Measurements from ENCODE around the gene SENP3.

Gene SENP3

DNA sequence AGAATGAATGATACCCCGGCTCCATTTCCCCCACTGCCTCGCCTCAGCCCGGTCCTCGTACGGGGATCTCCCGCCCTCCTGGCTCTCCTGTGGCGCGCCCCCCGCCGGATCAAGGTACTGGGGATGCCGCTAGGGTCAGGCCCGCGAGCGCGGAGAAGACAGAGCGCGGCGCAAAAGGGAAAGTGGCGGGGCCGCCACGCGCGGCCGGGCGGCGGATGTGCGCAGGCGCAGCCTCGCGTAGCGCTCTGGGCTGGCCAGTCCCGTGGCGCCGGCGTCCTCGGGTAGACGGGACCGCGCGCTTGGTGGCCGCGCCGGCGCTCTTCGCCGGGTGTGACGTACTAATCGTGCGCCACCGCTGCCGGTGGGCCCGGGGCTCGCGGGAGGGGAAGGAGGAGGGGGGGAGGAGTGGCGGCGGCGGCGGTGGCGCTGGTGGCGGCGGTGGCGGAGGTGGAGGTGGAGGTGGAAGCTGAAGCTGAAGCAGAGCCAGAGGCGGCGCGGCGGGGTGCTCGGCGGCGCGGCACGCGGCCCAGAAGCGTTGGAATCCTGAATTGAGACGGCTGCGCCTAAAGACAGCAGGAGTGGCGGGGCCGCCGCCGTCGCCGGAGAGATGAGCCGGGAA, at the start of gene SENP3:
TSS of gene SENP3 (plus strand) at position 331 of the 619 bp plus-strand sequence. CDS start 1,158 bp downstream, outside the sequence.
- peak; percentile 76 for DNase-seq

GRCh38 chr17:7512105-7512504, 49.6 kb upstream of the SENP3 start:
- no peak for DNase-seq

DNA sequence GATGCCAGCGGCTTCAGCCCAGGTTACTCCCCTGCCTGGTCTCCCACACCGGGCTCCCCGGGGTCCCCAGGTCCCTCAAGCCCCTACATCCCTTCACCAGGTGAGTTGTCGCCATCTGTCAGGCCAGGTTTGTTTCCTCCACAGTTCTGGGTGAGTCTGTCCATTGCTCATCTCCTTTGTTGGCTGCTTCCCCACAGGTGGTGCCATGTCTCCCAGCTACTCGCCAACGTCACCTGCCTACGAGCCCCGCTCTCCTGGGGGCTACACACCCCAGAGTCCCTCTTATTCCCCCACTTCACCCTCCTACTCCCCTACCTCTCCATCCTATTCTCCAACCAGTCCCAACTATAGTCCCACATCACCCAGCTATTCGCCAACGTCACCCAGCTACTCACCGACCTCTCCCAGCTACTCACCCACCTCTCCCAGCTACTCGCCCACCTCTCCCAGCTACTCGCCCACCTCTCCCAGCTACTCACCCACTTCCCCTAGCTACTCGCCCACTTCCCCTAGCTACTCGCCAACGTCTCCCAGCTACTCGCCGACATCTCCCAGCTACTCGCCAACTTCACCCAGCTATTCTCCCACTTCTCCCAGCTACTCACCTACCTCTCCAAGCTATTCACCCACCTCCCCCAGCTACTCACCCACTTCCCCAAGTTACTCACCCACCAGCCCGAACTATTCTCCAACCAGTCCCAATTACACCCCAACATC, 48.7 kb upstream of the SENP3 start:
- no peak for DNase-seq

- DNase-seq, result no peak
Observed at GRCh38 chr17:7513850-7514419, 47.8 kb upstream of the SENP3 start.

DNA sequence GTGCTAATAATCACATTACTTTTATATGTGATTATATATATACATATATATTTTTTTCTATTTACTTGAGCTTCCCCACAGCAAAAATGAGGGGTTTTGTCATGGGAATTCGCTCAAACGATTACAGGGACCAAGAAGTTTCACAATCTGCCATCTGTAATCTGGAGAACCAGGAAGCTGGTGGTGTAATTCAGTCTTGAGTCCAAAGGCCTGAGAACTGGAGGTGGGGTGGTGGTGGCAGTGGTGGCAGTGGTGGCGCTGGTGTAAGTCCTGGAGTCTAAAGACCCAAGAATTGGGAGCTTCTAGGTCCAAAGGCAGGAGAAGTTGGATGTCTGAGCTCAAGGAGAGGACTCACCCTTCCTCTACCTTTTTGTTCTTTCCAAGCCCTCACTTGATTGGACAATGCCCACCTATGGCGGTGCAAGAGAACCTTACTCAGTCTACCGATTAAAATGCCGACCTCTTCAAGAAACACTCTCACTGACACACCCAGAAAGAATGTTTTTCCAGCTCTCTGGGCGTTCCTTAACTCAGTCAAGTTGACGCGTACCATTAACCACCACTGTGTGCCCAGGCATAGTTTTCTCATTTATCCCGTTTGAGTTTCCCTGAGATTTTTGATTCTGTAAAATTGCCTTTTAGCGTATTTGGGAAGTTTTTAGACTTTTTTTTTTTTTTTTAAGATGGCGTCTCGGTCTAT, 45.7 kb upstream of the SENP3 start:
- DNase-seq, result no peak

- DNase-seq, result no peak
Observed at GRCh38 chr17:7523033-7523432, 38.7 kb upstream of the SENP3 start.

- no peak for DNase-seq
Observed at GRCh38 chr17:7528842-7529241, 32.9 kb upstream of the SENP3 start.

- DNase-seq, result no peak
Observed at GRCh38 chr17:7530023-7530900, 31.5 kb upstream of the SENP3 start.

GRCh38 chr17:7538050-7538449, 23.7 kb upstream of the SENP3 start:
- no peak for DNase-seq

DNA sequence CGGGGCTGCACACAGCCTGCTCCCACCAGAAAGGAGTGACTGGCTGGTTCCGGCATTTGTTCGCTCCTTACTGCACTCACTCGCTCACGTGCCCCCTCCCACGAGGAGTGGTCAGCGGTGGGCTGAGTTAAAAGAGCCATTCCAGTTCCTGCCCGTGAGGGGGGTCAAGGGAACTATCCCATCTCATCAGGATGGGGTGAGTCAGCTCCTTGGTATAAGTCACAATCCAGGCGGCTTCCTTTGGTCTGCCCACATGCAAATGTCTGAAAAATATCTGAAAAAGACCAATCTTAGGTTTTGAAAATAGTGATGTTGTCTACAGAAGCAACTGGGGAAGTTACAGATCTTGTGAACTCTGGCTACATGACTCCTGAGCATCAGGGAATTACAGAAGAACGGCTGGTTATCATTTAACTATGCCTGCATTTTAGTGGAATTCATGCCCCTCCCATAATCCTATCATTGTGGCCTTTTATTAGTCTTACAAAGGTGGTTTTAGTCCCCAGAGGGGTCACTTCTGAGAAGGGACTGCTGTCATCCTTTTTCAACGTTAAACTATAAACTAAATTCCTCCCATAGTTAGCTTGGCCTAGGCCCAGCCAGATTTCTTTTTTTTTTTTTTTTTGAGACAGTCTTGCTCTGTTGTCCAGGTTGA, 22.7 kb upstream of the SENP3 start:
- no peak for DNase-seq

- no peak for DNase-seq
Observed at GRCh38 chr17:7541074-7541621, 20.6 kb upstream of the SENP3 start.

GRCh38 chr17:7544911-7545310, 16.8 kb upstream of the SENP3 start:
- no peak for DNase-seq

DNA sequence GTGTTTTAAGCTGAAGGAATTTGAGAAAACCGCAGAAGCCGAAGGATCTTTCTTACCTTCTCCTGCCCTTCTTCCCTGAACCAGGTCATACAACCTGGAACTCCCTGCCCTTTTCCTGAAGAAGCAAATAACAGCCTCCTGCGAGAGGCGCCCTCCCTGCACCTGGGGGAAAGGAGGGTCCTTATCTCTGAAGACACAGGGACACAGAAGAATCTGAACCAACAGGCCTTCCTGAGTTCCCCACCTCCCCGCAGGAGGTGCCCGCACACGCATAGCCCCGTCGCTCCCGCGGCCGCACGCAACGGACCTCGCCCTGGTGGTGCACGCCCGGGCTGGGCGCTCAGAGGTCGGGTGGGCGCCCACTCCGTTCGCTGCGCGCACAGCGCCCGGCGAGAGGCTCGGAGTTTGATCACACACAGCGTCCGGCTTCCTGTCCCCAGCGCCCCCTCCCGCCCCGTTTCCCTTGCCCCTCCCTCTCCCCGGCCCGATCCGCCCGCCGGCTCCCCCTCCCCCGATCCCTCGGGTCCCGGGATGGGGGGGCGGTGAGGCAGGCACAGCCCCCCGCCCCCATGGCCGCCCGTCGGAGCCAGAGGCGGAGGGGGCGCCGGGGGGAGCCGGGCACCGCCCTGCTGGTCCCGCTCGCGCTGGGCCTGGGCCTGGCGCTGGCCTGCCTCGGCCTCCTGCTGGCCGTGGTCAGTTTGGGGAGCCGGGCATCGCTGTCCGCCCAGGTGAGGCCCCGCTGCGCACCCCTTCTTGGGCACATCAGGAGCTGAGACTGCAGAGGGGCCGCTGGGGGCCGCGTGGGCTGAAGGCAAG, 12.9 kb upstream of the SENP3 start, which contains the start of gene TNFSF12:
TSS of gene TNFSF12 (plus strand) at position 474 of the 816 bp plus-strand sequence. CDS start at position 570, 96 bp downstream.
- DNase-seq, result no peak

- DNase-seq, result no peak
Observed at GRCh38 chr17:7549401-7550055, 12.2 kb upstream of the SENP3 start.

- DNase-seq, result no peak
Observed at GRCh38 chr17:7550344-7550743, 11.4 kb upstream of the SENP3 start.

DNA sequence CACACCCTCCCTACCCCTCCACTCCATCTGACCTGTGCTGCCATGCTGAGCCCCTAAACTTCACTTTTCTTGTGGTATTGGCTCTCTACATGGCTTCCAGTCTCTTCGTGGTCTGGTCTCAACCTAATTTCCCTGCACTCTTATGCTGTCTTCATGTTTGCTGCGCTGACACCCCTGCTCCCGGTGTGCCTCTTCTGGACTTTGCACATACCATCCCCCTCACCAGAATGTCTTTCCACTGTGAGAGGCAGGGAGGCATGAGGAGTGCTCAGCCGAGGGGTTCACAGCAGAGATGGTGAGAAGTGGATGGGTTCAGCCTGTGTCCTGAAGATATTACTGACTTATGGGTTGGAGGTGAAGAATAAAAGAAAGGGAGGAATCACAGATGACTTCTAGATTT, 10.3 kb upstream of the SENP3 start:
- no peak for DNase-seq

- DNase-seq, result no peak
Observed at GRCh38 chr17:7552621-7553051, 9.1 kb upstream of the SENP3 start.

DNA sequence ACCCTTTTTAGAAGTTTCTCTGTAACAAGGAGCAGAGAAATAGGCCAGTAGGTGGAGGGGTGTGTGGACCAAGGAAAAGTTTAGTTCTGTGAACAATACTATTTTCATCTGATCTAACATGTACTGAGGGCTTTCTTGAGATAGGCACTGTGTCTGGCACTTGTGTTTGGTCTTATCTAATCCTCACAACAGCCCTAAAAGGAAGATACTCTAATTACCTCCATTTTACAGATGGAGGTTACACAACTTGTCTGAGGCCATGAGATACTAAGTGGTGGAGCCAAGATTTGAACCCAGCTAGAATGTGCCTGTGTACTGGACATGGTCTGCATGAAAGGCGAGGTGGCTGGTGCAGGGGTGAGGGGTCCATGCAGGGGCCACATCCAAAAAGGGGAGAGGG, 8.4 kb upstream of the SENP3 start:
- DNase-seq, result no peak

GRCh38 chr17:7555320-7555948, 6.3 kb upstream of the SENP3 start:
- no peak for DNase-seq

DNA sequence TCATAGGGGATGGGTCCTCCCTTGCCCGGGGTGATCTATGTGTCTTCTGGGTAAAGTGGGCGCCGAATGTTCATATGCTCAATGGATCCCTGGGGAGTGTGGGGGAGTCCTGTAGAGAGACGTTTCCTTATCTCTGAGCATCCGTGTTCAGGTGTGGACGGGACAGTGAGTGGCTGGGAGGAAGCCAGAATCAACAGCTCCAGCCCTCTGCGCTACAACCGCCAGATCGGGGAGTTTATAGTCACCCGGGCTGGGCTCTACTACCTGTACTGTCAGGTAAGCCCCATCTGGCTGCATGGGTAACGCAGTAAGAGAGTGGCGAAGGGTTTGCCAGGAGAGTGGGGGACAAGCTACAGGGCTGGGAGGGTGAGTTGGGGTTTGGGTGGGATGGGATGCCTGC, 5.1 kb upstream of the SENP3 start:
- DNase-seq, result no peak
